Measurements from ENCODE around the gene LRRC3.

The LRRC3 gene

GRCh38 chr21:44423941-44424607, 31.2 kb upstream of the LRRC3 start:
- no peak for DNase-seq (ENCODE audit: low spot score)

- DNase-seq (ENCODE audit: low spot score) = no peak
These were observed 30.6 kb upstream of the LRRC3 start for GRCh38 chr21:44424608-44425306.

- no peak for DNase-seq (ENCODE audit: low spot score)
These were observed 29.9 kb upstream of the LRRC3 start for GRCh38 chr21:44425307-44425894.

- DNase-seq (ENCODE audit: low spot score) = no peak
These were observed 29.2 kb upstream of the LRRC3 start for GRCh38 chr21:44425895-44426662.

- DNase-seq (ENCODE audit: low spot score) = no peak
These were observed 28.6 kb upstream of the LRRC3 start for GRCh38 chr21:44426663-44427191.

GRCh38 chr21:44427241-44428120, 27.8 kb upstream of the LRRC3 start:
- no peak for DNase-seq (ENCODE audit: low spot score)

- DNase-seq (ENCODE audit: low spot score) = no peak
These were observed 26.9 kb upstream of the LRRC3 start for GRCh38 chr21:44428281-44428960.

GRCh38 chr21:44429894-44430293, 25.4 kb upstream of the LRRC3 start:
- DNase-seq (ENCODE audit: low spot score) = no peak

- DNase-seq (ENCODE audit: low spot score) = no peak
These were observed 24.0 kb upstream of the LRRC3 start for GRCh38 chr21:44431300-44431699.

GRCh38 chr21:44432841-44433790, 22.2 kb upstream of the LRRC3 start:
- DNase-seq (ENCODE audit: low spot score) = no peak

GRCh38 chr21:44433791-44434567, 21.3 kb upstream of the LRRC3 start:
- no peak for DNase-seq (ENCODE audit: low spot score)

GRCh38 chr21:44434568-44434925, 20.8 kb upstream of the LRRC3 start:
- no peak for DNase-seq (ENCODE audit: low spot score)

- no peak for DNase-seq (ENCODE audit: low spot score)
These were observed 20.2 kb upstream of the LRRC3 start for GRCh38 chr21:44434936-44435635.

GRCh38 chr21:44436111-44436611, 19.1 kb upstream of the LRRC3 start:
- no peak for DNase-seq (ENCODE audit: low spot score)

- no peak for DNase-seq (ENCODE audit: low spot score)
These were observed 18.4 kb upstream of the LRRC3 start for GRCh38 chr21:44436958-44437357.

GRCh38 chr21:44437371-44437695, 18.0 kb upstream of the LRRC3 start:
- DNase-seq (ENCODE audit: low spot score) = no peak

GRCh38 chr21:44437696-44438431, 17.4 kb upstream of the LRRC3 start:
- no peak for DNase-seq (ENCODE audit: low spot score)

Data from LoVo (cell line).